ENCODE measurements around the gene MDP1. TPM values are rescaled to one million over a fixed set of nuclear protein-coding genes. Genes with fewer than 3 reads are reported as not detected.
A peak's percentile ranks its signal among the peaks of the same experiment; 100 is the strongest.

MDP1 gene
- polyA plus RNA-seq, 1 donor (not counting 4 experiments of a cell fraction or from before 2014, with no cell fraction given): 7.3 TPM

DNA sequence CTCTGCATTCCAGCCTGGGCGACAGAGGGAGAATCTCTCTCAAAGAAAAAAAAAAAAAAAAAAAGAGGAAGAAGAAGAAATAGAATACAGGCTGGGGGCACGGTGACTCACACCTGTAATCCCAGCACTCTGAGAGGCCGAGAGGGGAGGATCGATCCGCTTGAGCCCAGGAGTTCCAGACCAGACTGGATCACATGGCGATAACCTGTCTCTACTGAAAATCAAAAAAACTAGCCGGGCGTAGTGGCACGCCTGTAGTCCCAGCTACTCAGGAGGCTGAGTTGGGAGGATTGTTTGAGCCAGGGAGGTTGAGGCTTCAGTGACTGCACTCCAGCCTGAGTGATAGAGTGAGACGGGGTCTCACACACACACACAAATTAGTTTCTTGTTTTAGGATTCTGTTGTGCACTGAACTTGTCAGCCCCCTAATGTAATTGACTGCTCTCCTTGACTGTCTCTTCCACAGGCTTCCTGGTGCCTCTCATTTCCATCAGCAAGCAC, 27.5 kb upstream of the MDP1 start:
- no peak overlapping the region for H2AFZ ChIP-seq (ENCODE audit: control insufficient read depth, low read length)
- H3K36me3 ChIP-seq (ENCODE audit: control insufficient read depth in 2 of 2, extremely low read depth in 1 of 2, insufficient read depth in 2 of 2, low read length in 2 of 2): peaks cover 10 to 25% of the 10 kb centered on the region in 2 experiments
- H3K4me2 ChIP-seq (ENCODE audit: control insufficient read depth, extremely low read depth, insufficient read depth, low read depth, low read length): peak overlapping the region; percentile 96
- H3K9me1 ChIP-seq (ENCODE audit: control insufficient read depth, extremely low read depth, insufficient read depth, low read length): no peaks in the 10 kb centered on the region
- FAIRE-seq (no peak), DNase-seq (ENCODE audit: low read depth, low spot score) (no peak)
- H3K27ac ChIP-seq (ENCODE audit: control insufficient read depth, insufficient read depth, low read length): peak overlapping the region; percentile 97
- H3K9me3 ChIP-seq (ENCODE audit: control insufficient read depth, low read depth, low read length): no peaks in the 10 kb centered on the region
- TF ChIP-seq, protein P1, sequence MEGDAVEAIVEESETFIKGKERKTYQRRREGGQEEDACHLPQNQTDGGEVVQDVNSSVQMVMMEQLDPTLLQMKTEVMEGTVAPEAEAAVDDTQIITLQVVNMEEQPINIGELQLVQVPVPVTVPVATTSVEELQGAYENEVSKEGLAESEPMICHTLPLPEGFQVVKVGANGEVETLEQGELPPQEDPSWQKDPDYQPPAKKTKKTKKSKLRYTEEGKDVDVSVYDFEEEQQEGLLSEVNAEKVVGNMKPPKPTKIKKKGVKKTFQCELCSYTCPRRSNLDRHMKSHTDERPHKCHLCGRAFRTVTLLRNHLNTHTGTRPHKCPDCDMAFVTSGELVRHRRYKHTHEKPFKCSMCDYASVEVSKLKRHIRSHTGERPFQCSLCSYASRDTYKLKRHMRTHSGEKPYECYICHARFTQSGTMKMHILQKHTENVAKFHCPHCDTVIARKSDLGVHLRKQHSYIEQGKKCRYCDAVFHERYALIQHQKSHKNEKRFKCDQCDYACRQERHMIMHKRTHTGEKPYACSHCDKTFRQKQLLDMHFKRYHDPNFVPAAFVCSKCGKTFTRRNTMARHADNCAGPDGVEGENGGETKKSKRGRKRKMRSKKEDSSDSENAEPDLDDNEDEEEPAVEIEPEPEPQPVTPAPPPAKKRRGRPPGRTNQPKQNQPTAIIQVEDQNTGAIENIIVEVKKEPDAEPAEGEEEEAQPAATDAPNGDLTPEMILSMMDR (optimal IDR thresholded peaks at IDR 0.05 in 1 of 3, IDR thresholded peaks at IDR 0.05 in 1 of 3, conservative IDR thresholded peaks at IDR 0.05 in 1 of 3; ENCODE audit: extremely low read depth in 1 of 3, insufficient read depth in 2 of 3, low read length in 3 of 3): no peak
- no peak for TF ChIP-seq EZH2 (IDR thresholded peaks at IDR 0.05; ENCODE audit: low read length)
- peaks cover 37% of the 10 kb centered on the region for H3K4me1 ChIP-seq (ENCODE audit: control insufficient read depth, extremely low read depth, insufficient read depth, low read length)
- dilution Hi-C loops (cut with MboI; ENCODE audit: extremely low pct_ligation_motif_present, low sequenced_read_pairs): no loop called here
- H3K27me3 ChIP-seq (ENCODE audit: control insufficient read depth, extremely low read depth, insufficient read depth, low read length): no peaks in the 10 kb centered on the region
- H3K9ac ChIP-seq (ENCODE audit: control insufficient read depth, extremely low read depth, insufficient read depth, low read length): peak overlapping the region; percentile 88
- H3K4me3 ChIP-seq (ENCODE audit: control insufficient read depth in 2 of 3, extremely low read depth in 1 of 3, insufficient read depth in 2 of 3, low read depth in 1 of 3, low read length in 3 of 3): peak overlapping the region; percentile 34 to 73 (median 60)
- peaks cover 19% of the 10 kb centered on the region for H3K79me2 ChIP-seq (ENCODE audit: control insufficient read depth, insufficient read depth, low read length)
- H4K20me1 ChIP-seq (ENCODE audit: control insufficient read depth, extremely low read depth, insufficient read depth, low read length): no peaks in the 10 kb centered on the region

GRCh38 chr14:24241829-24242443, 26.1 kb upstream of the MDP1 start:
- Histone ChIP-seq H3K79me2 (ENCODE audit: control insufficient read depth, insufficient read depth, low read length) (peaks cover 19% of the 10 kb centered on the region), H3K4me2 (ENCODE audit: control insufficient read depth, extremely low read depth, insufficient read depth, low read depth, low read length) (peak overlapping the region; percentile 96), H2AFZ (ENCODE audit: control insufficient read depth, low read length) (peak overlapping the region; percentile 89), H3K4me3 (ENCODE audit: control insufficient read depth in 2 of 3, extremely low read depth in 1 of 3, insufficient read depth in 2 of 3, low read depth in 1 of 3, low read length in 3 of 3) (peak overlapping the region; percentile 60 to 92 (median 91)), H3K4me1 (ENCODE audit: control insufficient read depth, extremely low read depth, insufficient read depth, low read length) (peaks cover 44% of the 10 kb centered on the region), H4K20me1 (ENCODE audit: control insufficient read depth, extremely low read depth, insufficient read depth, low read length) (no peaks in the 10 kb centered on the region), H3K9me3 (ENCODE audit: control insufficient read depth, low read depth, low read length) (no peaks in the 10 kb centered on the region), H3K9ac (ENCODE audit: control insufficient read depth, extremely low read depth, insufficient read depth, low read length) (peak overlapping the region; percentile 88), H3K27ac (ENCODE audit: control insufficient read depth, insufficient read depth, low read length) (peak overlapping the region; percentile 97), H3K27me3 (ENCODE audit: control insufficient read depth, extremely low read depth, insufficient read depth, low read length) (no peaks in the 10 kb centered on the region), H3K9me1 (ENCODE audit: control insufficient read depth, extremely low read depth, insufficient read depth, low read length) (no peaks in the 10 kb centered on the region), H3K36me3 (ENCODE audit: control insufficient read depth in 2 of 2, extremely low read depth in 1 of 2, insufficient read depth in 2 of 2, low read length in 2 of 2) (peaks cover 14 to 39% of the 10 kb centered on the region in 2 experiments)
- dilution Hi-C loops (cut with MboI; ENCODE audit: extremely low pct_ligation_motif_present, low sequenced_read_pairs): no loop called here
- TF ChIP-seq, protein P1 (optimal IDR thresholded peaks at IDR 0.05 in 1 of 3, IDR thresholded peaks at IDR 0.05 in 1 of 3, conservative IDR thresholded peaks at IDR 0.05 in 1 of 3; ENCODE audit: extremely low read depth in 1 of 3, insufficient read depth in 2 of 3, low read length in 3 of 3): peak in 2 of 3 experiments; percentile 15 to 62
- TF ChIP-seq EZH2 (IDR thresholded peaks at IDR 0.05; ENCODE audit: low read length): no peak
- DNase-seq (ENCODE audit: low read depth, low spot score) (no peak), FAIRE-seq (no peak)
